SKM-1 (cell line): Measurements from ENCODE around the gene ERCC6L.

ENCODE experiments used
- DNase-seq: peaks from one replicate; lab custom pipeline; 2025; ENCODE audit not compliant: unreplicated experiment; lab: John Stamatoyannopoulos, UW

ERCC6L gene, protein sequence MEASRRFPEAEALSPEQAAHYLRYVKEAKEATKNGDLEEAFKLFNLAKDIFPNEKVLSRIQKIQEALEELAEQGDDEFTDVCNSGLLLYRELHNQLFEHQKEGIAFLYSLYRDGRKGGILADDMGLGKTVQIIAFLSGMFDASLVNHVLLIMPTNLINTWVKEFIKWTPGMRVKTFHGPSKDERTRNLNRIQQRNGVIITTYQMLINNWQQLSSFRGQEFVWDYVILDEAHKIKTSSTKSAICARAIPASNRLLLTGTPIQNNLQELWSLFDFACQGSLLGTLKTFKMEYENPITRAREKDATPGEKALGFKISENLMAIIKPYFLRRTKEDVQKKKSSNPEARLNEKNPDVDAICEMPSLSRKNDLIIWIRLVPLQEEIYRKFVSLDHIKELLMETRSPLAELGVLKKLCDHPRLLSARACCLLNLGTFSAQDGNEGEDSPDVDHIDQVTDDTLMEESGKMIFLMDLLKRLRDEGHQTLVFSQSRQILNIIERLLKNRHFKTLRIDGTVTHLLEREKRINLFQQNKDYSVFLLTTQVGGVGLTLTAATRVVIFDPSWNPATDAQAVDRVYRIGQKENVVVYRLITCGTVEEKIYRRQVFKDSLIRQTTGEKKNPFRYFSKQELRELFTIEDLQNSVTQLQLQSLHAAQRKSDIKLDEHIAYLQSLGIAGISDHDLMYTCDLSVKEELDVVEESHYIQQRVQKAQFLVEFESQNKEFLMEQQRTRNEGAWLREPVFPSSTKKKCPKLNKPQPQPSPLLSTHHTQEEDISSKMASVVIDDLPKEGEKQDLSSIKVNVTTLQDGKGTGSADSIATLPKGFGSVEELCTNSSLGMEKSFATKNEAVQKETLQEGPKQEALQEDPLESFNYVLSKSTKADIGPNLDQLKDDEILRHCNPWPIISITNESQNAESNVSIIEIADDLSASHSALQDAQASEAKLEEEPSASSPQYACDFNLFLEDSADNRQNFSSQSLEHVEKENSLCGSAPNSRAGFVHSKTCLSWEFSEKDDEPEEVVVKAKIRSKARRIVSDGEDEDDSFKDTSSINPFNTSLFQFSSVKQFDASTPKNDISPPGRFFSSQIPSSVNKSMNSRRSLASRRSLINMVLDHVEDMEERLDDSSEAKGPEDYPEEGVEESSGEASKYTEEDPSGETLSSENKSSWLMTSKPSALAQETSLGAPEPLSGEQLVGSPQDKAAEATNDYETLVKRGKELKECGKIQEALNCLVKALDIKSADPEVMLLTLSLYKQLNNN

DNA sequence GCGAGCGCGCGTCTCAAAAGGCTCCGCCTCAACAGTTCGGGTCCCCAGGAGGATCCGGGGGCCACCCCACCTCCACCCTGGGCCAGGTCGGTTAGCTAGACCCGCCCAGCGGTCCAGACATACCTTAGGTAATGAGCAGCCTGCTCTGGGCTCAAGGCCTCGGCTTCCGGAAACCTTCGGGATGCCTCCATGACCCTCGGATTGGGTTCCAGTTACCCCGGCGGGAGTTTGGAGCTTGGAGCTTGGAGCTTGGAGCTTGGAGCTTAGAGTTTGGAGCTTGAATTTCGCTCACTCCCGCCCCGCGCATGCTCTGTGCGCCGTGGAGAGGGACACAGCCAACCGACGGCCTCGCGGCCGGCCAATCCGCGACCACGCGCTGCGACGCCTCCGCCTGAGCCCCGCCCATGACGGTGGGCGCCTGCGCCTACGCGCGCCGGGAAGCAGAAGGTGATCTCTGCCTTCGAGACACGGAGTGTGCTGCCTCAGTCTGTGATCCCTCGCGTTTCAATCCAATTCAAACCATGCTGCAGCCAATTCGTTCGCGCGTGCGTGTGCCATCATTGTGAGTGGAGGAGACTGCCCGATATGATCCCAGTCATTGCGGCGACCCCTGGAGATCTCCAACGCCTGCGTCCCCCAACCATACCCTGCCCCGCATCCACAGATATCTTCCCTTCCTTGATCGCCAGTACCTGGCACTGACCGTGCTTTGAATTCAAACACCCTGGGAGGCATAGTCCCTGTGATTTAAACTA, at the start of gene ERCC6L:
Gene ERCC6L, minus strand, starts transcription at position 307 of the 755 bp plus-strand sequence. Its CDS starts 116 bp downstream, at position 191.
- DNase-seq, result peak; percentile 20

DNA sequence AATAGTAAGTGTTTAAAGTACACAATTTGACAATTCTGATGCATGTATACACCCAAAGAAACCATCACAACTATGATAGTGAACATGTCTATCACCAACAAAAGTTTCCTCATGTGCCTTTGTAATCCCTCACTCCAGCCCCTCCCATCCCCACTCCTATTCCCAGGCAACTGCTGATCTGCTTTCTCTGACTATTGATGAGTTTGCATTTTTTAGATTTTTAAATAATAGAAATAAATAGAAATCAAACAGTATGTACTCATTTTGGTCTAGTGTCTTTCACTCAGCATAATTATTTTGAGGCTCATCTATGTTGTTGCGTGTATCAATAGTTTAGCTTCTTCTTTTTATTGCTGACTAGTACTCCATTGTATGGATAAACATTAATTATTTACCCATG, 43.5 kb upstream of the ERCC6L start:
- no peak for DNase-seq

DNA sequence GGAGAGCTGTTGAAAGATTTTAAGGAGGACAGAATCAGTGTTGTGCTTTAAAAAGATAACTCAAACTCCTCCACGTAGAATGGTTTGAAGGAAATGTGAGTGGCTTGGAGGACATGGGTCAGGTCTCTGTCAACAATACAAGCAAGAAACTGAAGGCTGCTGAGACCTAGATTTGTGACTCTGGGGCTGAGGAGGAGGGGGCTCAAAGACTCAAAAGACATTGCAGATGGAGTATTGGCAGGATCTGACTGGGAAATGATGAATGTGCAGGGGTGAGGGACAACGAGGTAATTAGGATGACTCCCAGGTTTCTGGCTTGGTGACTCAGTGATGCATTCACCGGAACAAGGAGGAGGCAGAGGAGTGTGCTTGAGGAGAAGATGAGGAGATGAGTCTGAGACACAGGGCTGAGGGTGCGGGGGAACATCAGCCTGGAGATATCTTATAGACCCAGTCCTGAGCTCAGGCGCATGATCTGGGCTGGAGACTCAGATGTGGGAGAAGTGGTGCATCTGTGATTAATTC, 41.6 kb upstream of the ERCC6L start:
- DNase-seq, result no peak

DNA sequence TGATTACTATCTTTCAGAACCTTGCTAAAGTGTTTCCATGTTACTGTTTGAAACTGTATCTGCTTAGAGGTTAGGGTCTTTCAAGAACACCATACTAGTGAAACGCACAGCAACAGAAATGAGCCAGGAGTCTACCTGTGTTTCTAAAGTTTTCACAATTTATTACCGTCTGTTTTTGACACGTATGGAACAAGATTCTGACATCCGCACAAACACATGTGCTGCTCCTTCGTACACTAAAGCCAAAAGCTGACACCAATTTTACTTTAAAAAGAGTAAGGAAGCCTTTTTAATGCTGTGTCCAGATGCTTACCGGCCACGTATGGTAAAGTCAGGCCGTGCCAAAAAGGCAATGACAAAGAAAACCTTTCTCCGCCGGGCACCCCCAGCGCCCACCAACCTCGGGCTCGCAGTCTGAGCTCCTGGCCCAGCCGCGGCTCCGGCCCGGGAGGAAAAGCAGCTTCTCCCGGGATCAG, 37.7 kb upstream of the ERCC6L start:
- DNase-seq, result no peak

DNA sequence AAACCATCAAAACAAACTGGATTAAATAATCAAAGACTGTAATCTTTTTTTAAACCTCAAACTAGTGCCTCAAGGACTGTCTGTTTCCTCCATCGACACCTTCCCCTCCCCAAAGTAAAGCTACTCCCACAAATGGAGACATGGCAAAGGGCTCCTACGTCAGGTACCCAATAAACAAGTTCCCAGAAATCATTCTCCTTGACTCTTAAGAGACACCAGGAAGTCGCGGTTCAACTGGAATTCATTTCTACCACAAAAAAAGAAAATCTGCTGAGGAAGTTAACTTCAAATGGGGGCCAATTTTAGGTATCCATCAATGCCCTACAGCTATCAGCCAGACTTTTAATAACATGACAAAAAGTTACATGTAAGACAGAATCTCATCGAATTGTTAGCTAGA, 35.7 kb upstream of the ERCC6L start:
- DNase-seq, result no peak

DNA sequence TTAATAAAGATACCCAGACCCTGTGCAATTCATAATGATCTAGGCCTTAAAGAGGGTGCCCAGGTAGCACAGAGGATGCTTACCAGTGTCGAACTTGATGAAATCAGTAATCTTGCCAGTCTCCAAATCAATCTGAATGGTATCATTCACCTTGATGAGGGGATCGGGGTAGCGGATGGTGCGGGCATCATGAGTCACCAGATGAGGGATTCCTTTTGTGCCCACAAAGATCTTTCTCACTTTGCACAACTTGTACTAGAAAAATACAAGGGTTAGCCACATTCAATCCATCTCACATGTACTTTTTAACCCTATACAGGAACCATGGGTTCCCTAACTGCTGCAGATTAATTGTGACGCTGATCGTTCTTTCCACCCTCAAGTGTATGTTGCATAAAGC, 34.9 kb upstream of the ERCC6L start:
- no peak for DNase-seq

DNA sequence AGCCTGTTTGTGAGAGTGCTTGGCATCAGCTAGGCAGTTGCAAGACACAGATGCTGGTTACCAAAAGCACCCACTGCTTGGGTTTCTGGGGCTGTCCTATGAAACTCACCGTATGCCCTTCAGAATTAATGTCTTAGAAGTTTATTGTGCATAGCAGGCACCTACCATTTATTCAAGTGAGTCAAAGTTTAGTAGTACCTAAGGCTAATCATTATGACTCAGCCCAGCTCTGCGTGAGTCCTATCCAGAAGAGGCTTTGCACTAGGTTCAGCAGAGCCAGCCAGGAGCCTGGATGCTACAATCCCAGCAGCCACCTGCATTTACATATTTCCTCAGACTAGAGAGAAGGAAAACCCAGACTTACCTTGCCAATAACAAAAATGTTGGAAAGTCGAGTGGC, 34.0 kb upstream of the ERCC6L start:
- no peak for DNase-seq

DNA sequence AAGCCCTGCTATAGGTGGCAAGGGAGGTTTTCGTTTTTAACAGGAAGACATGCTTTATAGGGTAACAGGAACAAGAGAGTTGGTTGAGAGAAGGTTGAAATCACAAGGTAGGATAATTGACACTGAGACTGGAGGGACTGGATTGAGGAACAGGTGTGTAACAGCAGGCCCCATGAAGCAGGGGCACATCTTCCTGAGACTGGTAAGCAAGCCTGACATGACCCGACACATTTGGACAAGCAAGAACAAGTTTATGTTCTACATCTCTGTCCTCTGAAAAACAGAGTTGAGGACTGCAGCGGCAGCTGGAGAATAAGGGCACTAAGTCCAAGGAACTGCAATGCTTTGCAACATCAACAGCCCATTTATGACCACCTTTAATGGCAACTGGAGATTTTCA, 33.0 kb upstream of the ERCC6L start:
- no peak for DNase-seq

DNA sequence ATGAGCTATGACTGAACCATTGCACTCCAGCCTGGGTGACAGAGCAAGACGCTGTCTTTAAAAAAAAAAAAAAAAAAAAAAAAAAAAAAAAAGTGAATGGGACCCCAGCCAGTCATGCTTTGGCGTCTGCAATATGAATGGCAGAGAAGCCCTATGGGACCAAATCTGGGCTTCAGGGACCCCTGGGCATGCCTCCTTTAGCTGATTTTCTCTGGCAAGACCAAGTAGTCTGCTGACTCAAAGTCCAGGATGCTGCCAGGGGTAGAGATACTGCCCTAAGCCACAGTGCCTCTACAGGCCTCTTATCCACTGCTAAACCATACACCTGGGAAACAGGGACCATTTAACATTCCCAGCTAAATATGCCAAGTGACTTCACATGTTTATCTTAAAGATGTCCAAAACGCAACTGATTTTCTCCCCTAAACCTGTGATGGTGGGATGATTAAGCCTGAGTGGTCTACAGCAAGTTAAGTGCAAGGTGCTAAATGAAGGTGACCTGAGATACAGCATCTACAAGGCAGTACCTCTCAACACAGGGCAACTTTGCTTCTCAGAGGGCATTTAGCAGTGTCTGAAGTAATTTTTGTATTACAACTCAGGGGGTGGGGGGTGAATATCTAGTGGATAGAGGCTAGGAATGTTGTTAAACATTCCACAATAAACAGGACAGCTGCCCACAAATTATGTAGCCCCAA, 32.4 kb upstream of the ERCC6L start:
- DNase-seq, result no peak

DNA sequence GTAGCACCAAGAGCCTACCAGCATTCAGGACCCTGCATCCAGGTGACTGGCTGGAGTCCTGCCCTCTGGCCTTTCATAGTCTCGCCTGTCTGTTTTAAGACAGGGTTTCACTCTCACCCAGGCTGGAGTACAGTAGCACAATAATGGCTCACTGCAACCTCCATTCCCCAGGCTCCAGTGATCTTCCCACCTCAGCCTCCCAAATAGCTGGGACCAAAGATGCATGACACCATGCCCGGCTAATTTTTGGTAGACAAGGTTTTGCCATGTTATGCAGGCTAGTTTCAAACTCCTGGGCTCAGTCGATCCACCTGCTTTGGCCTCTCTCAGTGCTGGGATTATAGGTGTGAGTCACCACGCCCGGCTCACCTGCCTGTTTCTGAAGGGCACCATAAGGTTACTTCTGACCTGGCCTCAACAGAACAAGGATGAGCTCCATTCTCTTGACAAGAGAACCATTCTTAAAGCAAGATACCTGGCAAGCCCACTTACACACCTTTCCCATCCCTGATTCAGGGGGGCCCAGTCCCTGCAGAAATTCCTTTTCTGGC, 31.6 kb upstream of the ERCC6L start:
- no peak for DNase-seq

DNA sequence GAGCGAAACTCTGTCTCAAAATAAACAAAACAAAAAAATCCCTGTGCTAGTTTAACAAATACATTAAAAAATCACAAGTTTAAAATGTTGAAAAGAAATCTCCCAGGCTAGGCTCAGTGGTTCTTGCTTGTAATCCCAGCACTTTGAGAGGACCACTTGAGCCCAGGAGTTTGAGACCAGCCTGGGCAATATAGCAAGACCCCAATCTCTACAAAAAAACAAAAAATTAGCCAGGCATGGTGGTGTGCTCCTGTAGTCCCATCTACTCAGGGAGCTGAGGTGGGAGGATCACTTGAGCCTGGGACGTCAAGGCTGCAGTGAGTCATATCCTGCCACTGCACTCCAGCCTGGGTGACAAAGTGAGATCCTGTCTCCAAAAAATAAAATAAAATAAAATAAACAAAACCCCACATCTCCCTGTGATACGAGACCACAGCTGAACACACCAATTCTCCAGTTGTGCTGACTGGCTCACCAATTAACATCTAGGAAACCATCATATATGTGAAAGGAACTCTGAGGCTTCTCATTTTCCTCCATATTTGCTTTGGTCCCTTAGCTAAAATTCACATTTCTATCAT, 30.9 kb upstream of the ERCC6L start:
- DNase-seq, result no peak

DNA sequence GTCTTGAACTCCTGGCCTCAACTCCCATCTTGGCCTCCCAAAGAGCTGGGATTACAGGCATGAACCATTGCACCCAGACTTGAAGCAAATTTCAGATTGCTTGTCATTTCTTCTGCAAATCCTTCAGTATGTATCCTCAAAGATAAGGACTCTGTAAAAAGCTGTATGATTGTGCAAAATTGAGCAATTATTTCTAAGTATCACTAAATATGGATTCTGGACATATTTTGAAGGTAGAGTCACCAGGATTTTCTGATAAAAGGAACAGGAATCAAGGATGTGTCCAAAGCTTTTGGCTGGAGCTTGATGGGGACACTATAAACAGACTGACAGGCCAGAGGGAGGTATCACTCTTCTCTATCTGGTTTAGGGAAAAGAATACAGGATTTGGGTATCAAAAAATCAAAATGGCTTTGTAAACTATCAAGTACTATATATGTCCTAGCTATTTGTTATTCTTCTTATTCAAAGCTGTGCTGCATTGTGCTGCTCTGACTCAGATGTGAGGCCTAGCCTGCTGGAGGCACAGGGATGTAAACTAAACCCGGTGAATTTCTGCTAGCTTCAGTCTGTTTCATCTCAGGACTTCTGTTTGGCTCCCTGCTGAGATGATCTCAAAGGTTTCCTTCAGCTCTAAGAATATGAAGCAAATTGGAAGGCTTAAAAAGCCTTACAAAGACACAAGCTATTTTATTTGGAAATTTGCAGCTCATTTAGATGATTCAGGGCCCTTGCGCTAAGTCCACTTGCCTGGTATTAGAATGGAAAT, 30.0 kb upstream of the ERCC6L start:
- DNase-seq, result no peak

DNA sequence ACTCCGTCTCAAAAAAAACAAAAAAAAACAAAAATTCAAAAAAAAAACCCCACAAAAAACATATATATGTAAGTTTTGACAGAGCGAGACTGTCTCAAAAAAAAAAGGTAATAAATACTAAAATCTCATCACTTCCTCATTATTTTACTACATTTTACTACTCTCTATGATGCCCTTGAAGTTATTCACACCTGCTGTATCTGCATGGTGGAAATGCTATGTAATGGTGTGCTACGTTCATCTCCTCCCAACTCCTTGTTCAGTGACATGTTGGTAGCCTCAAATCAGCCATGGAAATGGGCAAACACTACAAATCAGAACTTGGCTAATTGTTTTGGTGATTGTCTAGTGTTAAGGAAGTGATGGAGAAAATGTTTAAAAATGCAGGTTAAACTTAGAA, 26.4 kb upstream of the ERCC6L start:
- no peak for DNase-seq

DNA sequence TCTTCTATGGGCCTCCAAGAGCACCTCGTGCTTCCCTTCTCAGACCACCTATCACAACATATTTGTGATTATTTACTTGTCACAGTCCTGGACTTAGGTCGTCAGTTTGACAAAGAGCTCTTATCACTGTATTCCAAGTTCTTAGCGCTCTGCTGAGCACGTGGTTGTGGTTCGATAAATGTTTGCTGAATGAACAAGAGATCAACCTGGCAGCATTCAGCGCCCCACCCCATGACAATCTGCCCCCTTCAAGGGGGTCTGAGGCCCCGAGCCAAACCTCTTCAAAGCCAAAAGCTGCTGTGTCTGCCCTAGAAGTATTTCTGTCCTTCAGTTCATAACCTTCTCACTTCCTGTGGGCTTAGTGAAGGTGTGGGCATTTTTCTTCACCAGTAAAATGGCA, 23.2 kb upstream of the ERCC6L start:
- DNase-seq, result no peak

DNA sequence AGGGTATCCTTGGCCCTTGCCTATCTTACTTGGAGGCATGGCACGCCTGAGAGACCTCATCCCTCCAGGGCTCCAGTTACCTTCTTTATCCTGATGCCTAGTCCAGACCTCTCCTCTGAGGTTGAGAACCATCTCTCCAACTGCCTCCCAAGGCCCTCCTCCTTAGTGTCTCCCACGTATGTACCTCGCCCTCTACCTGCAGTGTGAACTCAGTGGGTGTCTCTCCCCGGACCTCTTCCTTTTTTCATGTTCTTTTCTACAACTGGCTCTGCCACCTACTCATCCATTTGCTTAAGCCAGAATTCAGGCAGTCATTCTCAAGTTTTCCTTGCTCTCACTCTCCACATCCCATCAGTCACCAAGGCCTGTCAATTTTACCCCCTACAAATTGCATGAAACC, 21.6 kb upstream of the ERCC6L start:
- no peak for DNase-seq

DNA sequence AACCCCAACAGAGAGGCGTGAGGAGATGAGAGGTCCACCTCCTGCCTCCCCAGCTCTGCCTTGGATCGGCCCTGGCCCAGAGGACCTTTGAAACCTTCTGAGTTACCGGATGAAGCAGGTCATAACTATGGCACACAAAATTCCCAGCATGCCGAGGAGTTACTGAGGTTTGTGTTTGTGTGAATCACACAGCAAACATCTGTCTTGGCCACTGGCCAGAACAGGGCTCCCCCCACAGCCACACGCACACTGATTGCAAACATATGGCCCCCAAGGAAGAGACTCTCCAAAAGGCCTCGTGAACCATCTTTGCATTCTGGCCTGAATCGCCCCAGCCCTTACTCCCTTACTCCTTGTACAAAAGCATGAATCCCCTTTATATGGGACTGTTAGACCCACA, 19.3 kb upstream of the ERCC6L start:
- DNase-seq, result no peak

DNA sequence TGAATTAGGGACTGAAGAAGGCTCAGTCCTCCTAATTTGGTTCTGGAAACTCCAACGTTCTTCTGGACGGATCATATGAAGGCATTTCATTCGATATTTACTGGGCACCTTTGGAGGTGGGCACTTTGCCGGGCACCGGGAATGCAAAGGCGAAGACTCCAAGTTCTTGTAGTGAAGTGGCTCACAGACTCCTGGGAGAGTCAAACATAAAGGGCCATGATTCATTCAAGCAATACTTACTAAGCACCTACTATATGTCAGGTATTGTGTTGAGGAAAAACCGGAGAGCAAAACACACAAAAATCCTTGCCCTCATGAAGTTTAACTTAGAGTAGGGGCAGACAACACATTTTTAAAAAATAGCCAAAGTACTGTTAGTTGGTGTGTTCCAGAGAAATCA, 17.0 kb upstream of the ERCC6L start:
- no peak for DNase-seq

DNA sequence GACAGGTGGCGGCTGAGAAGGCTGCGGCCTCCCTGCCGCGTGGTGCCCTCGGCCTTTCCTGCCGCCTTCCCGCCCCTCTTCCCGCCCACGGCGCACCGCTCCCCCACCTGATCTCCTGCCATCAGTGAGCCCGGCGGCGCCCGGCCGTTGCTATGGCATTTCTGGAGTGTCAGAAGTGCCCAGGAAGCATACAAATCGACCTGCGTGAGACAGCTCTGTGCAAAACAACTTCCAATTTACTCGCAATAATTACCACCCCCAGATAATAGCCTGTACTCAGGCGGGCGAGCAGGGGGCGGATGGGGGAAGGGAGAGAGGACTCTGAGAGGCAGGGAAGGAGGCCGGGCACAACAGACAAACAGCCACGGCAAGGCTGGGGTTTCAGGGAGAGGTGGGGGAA, 16.6 kb upstream of the ERCC6L start:
- no peak for DNase-seq
